ENCODE results near the gene MIA3. TPM values are rescaled to one million over a fixed set of nuclear protein-coding genes. Genes with fewer than 3 reads are reported as not detected.

MIA3 gene
- total and polyA plus RNA-seq, 9 of the 15 experiments (the other 6 are each of a cell fraction or from before 2014, with no cell fraction given), result 21.6 to 89.4 (median 40.8) TPM

- TF ChIP-seq NR2C2 (CRISPR knock-in tag; IDR thresholded peaks at IDR 0.05) (peak; percentile 57; the same call in 1 of the 2 replicates), NR2C2 (tag; IDR thresholded peaks at IDR 0.05) (peak; percentile 92), TBL1XR1 (IDR thresholded peaks at IDR 0.05; ENCODE audit: low read length in 2 of 2) (peak in 1 of 2 experiments; percentile 29; a peak in 1 of 4 replicates), ILK (tag; IDR thresholded peaks at IDR 0.05; ENCODE audit: borderline replicate concordance, low read depth) (no peak), MITF (IDR thresholded peaks at IDR 0.05) (peak; percentile 96), MIER1 (IDR thresholded peaks at IDR 0.05; ENCODE audit: low read depth) (no peak), GATA2 (CRISPR knock-in tag; IDR thresholded peaks at IDR 0.05) (no peak), YY1 (IDR thresholded peaks at IDR 0.05; ENCODE audit: borderline replicate concordance in 1 of 3, control insufficient read depth in 1 of 3, extremely low read depth in 1 of 3, insufficient read depth in 3 of 3, insufficient read length in 1 of 3, insufficient replicate concordance in 2 of 3, low read depth in 1 of 3, low read length in 2 of 3) (peak; percentile 98 to 99 (median 98)), TFE3 (CRISPR knock-in tag; IDR thresholded peaks at IDR 0.05) (peak; percentile 100), ZNF316 (IDR thresholded peaks at IDR 0.05) (no peak), GTF2E2 (tag; IDR thresholded peaks at IDR 0.05) (peak; percentile 98), GATAD2A (IDR thresholded peaks at IDR 0.05) (0 out of 2 replicates have a peak, but pooled peaks have one; percentile 23), NCOA2 (IDR thresholded peaks at IDR 0.05; ENCODE audit: partially characterized antibody in 2 of 2) (no peak), RAD21 (CRISPR knock-in tag; conservative IDR thresholded peaks at IDR 0.05 in 1 of 2, IDR thresholded peaks at IDR 0.05 in 1 of 2) (no peak), ATF2 (CRISPR knock-in tag; IDR thresholded peaks at IDR 0.05) (no peak), THRB (CRISPR knock-in tag; conservative IDR thresholded peaks at IDR 0.05) (0 out of 2 replicates have a peak, but pooled peaks have one; percentile 33)
These were observed 94.6 kb downstream of the MIA3 start, which contains the start of the genes AIDA and BROX (continued) for GRCh38 chr1:222712253-222713090.
